SK-N-SH treated with all-trans-retinoic acid at 6 μM for 48 hours (cell line): ENCODE measurements around the gene PDS5B.

ENCODE experiments used
- ATAC-seq: fragments of 200-7000 bp; cut with Tn5 transposase; 3 replicates; pipeline ENCODE4 v1.9.1; 2020; ENCODE audit warnings: mild to moderate bottlenecking, moderate library complexity
- ARNTL ChIP-seq: fragments of 450-650 bp; formaldehyde crosslinking; IDR thresholded peaks from 2 replicates; pipeline ENCODE4 v1.5.0; 2020; ENCODE audit warnings: low read depth, mild to moderate bottlenecking, moderate library complexity, borderline replicate concordance
- BACH2 ChIP-seq: fragments of 250-450 bp; sonication (Bioruptor Pico); IDR thresholded peaks from 2 replicates; pipeline ENCODE4 v1.9.0; 2021; ENCODE audit warnings: mild to moderate bottlenecking, borderline replicate concordance
- CSDC2 ChIP-seq: fragments of 250-450 bp; sonication (Bioruptor Pico); IDR thresholded peaks from 2 replicates; pipeline ENCODE4 v1.5.0; 2020; ENCODE audit warnings: mild to moderate bottlenecking, moderate library complexity
- CSRNP3 ChIP-seq: fragments of 250-450 bp; sonication (Bioruptor Pico); IDR thresholded peaks from 2 replicates; pipeline ENCODE4 v1.5.1; 2021; ENCODE audit warnings: mild to moderate bottlenecking, moderate library complexity
- ESRRG ChIP-seq: fragments of 250-450 bp; sonication (Bioruptor Pico); IDR thresholded peaks from 2 replicates; pipeline ENCODE4 v1.6.1; 2021; ENCODE audit warnings: mild to moderate bottlenecking
- GLIS3 ChIP-seq: fragments of 250-450 bp; sonication (Bioruptor Pico); IDR thresholded peaks from 2 replicates; pipeline ENCODE4 v1.5.0; 2020; ENCODE audit warnings: mild to moderate bottlenecking, moderate library complexity
- ISL1 ChIP-seq: fragments of 250-450 bp; sonication (Bioruptor Pico); IDR thresholded peaks from 2 replicates; pipeline ENCODE4 v2.1.2; 2022; ENCODE audit warnings: mild to moderate bottlenecking, moderate library complexity
- OSR1 ChIP-seq: fragments of 250-450 bp; sonication (Bioruptor Pico); IDR thresholded peaks from 2 replicates; pipeline ENCODE4 v1.8.0; 2022; ENCODE audit warnings: moderate library complexity, mild to moderate bottlenecking, inconsistent platforms
- PATZ1 ChIP-seq: fragments of 250-450 bp; sonication (Bioruptor Pico); IDR thresholded peaks from 2 replicates; pipeline ENCODE4 v1.8.0; 2020; ENCODE audit warnings: mild to moderate bottlenecking, moderate library complexity, borderline replicate concordance
- POU6F1 ChIP-seq: fragments of 250-450 bp; sonication (Bioruptor Pico); IDR thresholded peaks from 2 replicates; pipeline ENCODE4 v1.8.0; 2021; ENCODE audit warnings: low read depth, mild to moderate bottlenecking, moderate library complexity, borderline replicate concordance
- PPARA ChIP-seq: fragments of 250-450 bp; sonication (Bioruptor Pico); IDR thresholded peaks from 2 replicates; pipeline ENCODE4 v1.5.0; 2020; ENCODE audit warnings: mild to moderate bottlenecking, borderline replicate concordance
- RARB ChIP-seq: fragments of 250-450 bp; sonication (Bioruptor Pico); IDR thresholded peaks from 2 replicates; pipeline ENCODE4 v1.8.0; 2021; ENCODE audit warnings: mild to moderate bottlenecking, moderate library complexity
- SNAI2 ChIP-seq: fragments of 250-450 bp; sonication (Bioruptor Pico); IDR thresholded peaks from 2 replicates; pipeline ENCODE4 v1.5.0; 2020; ENCODE audit warnings: mild to moderate bottlenecking, moderate library complexity
- TCF4 ChIP-seq: fragments of 250-450 bp; sonication (Bioruptor Pico); IDR thresholded peaks from 2 replicates; pipeline ENCODE4 v1.8.0; 2021; ENCODE audit warnings: mild to moderate bottlenecking, moderate library complexity, borderline replicate concordance
- TOX ChIP-seq: fragments of 250-450 bp; sonication (Bioruptor Pico); IDR thresholded peaks from 2 replicates; pipeline ENCODE4 v1.8.0; 2021; ENCODE audit warnings: mild to moderate bottlenecking, moderate library complexity, borderline replicate concordance
- ZFP3 ChIP-seq: fragments of 250-450 bp; sonication (Bioruptor Pico); IDR thresholded peaks from 2 replicates; pipeline ENCODE4 v1.5.0; 2020; ENCODE audit warnings: mild to moderate bottlenecking, moderate library complexity
- ZFP30 ChIP-seq: fragments of 450-650 bp; formaldehyde crosslinking; IDR thresholded peaks from 2 replicates; pipeline ENCODE4 v1.5.0; 2022; ENCODE audit warnings: mild to moderate bottlenecking, moderate library complexity
- ZNF565 ChIP-seq: fragments of 450-650 bp; formaldehyde crosslinking; conservative IDR thresholded peaks from 2 replicates; pipeline ENCODE4 v1.5.0; 2020; ENCODE audit warnings: low read depth, mild to moderate bottlenecking, moderate library complexity
- ZNF70 ChIP-seq: fragments of 450-650 bp; formaldehyde crosslinking; IDR thresholded peaks from 2 replicates; pipeline ENCODE4 v1.5.0; 2020; ENCODE audit warnings: mild to moderate bottlenecking, moderate library complexity
- ZNF8 ChIP-seq: fragments of 450-650 bp; formaldehyde crosslinking; IDR thresholded peaks from 2 replicates; pipeline ENCODE4 v1.5.0; 2020; ENCODE audit warnings: mild to moderate bottlenecking, moderate library complexity

PDS5B gene

GRCh38 chr13:32790731-32791130, 204.5 kb downstream of the PDS5B start:
- ATAC-seq, result peak; percentile 59
- TF ChIP-seq PPARA (CRISPR knock-in tag) (no peak), ZNF8 (no peak), BACH2 (no peak), PATZ1 (CRISPR knock-in tag) (no peak), ISL1 (no peak), ZNF70 (CRISPR knock-in tag) (no peak)

- TF ChIP-seq RARB, result no peak
- TF ChIP-seq POU6F1 (CRISPR knock-in tag), result no peak
- no peak for TF ChIP-seq ZFP30 (CRISPR knock-in tag)
- no peak for TF ChIP-seq ISL1
- TF ChIP-seq ZNF565 (CRISPR knock-in tag), result no peak
- no peak for TF ChIP-seq CSDC2 (CRISPR knock-in tag)
- no peak for TF ChIP-seq SNAI2 (CRISPR knock-in tag)
- TF ChIP-seq ZNF70 (CRISPR knock-in tag), result no peak
- no peak for TF ChIP-seq PPARA (CRISPR knock-in tag)
- TF ChIP-seq OSR1 (CRISPR knock-in tag), result no peak
- TF ChIP-seq ZNF8, result no peak
- TF ChIP-seq ZFP3, result no peak
- no peak for TF ChIP-seq ESRRG (CRISPR knock-in tag)
- no peak for TF ChIP-seq TOX
- no peak for TF ChIP-seq PATZ1 (CRISPR knock-in tag)
- TF ChIP-seq CSRNP3 (CRISPR knock-in tag), result no peak
- no peak for TF ChIP-seq BACH2
- no peak for TF ChIP-seq ARNTL (CRISPR knock-in tag)
- TF ChIP-seq GLIS3, result no peak
- no peak for TF ChIP-seq TCF4 (CRISPR knock-in tag)
- ATAC-seq, result no peak; the same call in 2 of the 3 replicates
Measured at GRCh38 chr13:32791545-32792172, 205.4 kb downstream of the PDS5B start.

GRCh38 chr13:32796754-32797153, 210.5 kb downstream of the PDS5B start:
- TF ChIP-seq ZFP3 (no peak), PPARA (CRISPR knock-in tag) (no peak), ISL1 (no peak), TCF4 (CRISPR knock-in tag) (no peak), CSDC2 (CRISPR knock-in tag) (no peak), TOX (no peak), CSRNP3 (CRISPR knock-in tag) (no peak), ZNF565 (CRISPR knock-in tag) (no peak), PATZ1 (CRISPR knock-in tag) (no peak), SNAI2 (CRISPR knock-in tag) (no peak), ARNTL (CRISPR knock-in tag) (no peak), ZNF70 (CRISPR knock-in tag) (no peak), BACH2 (no peak)
- TF ChIP-seq, all 23 proteins: peak for 0
- ATAC-seq, result no peak
